Keratinocyte (primary cell): ENCODE measurements around the gene HYAL3. TPM values are rescaled to one million over a fixed set of nuclear protein-coding genes. Genes with fewer than 3 reads are reported as not detected.

Source experiments
- DNase-seq: peaks from one replicate; pipeline ENCODE4 v3.0.0-alpha.2; 2011; ENCODE audit warnings: low read depth, missing footprints, low spot score
- FAIRE-seq: peaks from 2 replicates; lab custom pipeline; 2011; peaks lifted over from hg19 to GRCh38; lab: Jason Lieb, UNC
- H2AFZ ChIP-seq: 2 replicates; pipeline ENCODE4 v1.6.0; 2012; ENCODE audit warnings: low read length, control low read depth, inconsistent platforms; ENCODE audit not compliant: control insufficient read depth
- H3K27ac ChIP-seq: 2 replicates; pipeline ENCODE4 v1.5.1; 2011; ENCODE audit warnings: low read length; ENCODE audit not compliant: control insufficient read depth, insufficient read depth
- H3K27me3 ChIP-seq: 3 replicates; pipeline ENCODE4 v1.6.0; 2011; ENCODE audit warnings: low read length; ENCODE audit not compliant: control insufficient read depth, insufficient read depth; ENCODE audit errors: extremely low read depth
- H3K36me3 ChIP-seq, 2 experiments: 2 replicates in 1 of 2; 3 replicates in 1 of 2; pipeline ENCODE4 v1.5.1; 2011; ENCODE audit warnings: low read length in 2 of 2, mild to moderate bottlenecking in 1 of 2; ENCODE audit not compliant: control insufficient read depth in 2 of 2, insufficient read depth in 2 of 2; ENCODE audit errors: extremely low read depth in 1 of 2
- H3K4me1 ChIP-seq: 3 replicates; pipeline ENCODE4 v1.5.1; 2011; ENCODE audit warnings: low read length; ENCODE audit not compliant: control insufficient read depth, insufficient read depth; ENCODE audit errors: extremely low read depth
- H3K4me2 ChIP-seq: 3 replicates; pipeline ENCODE4 v1.6.0; 2011; ENCODE audit warnings: low read depth, low read length; ENCODE audit not compliant: control insufficient read depth, insufficient read depth; ENCODE audit errors: extremely low read depth
- H3K4me3 ChIP-seq, 3 experiments: fragments of 200-600 bp in 1 of 3; sonication (generic) in 1 of 3; 2 replicates in 2 of 3; 3 replicates in 1 of 3; pipeline ENCODE4 v1.5.1; 2011 to 2016; ENCODE audit warnings: low read length in 3 of 3, mild to moderate bottlenecking in 3 of 3, control low read depth in 2 of 3, inconsistent platforms in 1 of 3, low read depth in 1 of 3, mixed read lengths in 1 of 3, mixed run types in 1 of 3, moderate library complexity in 1 of 3; ENCODE audit not compliant: control insufficient read depth in 2 of 3, insufficient read depth in 2 of 3; ENCODE audit errors: extremely low read depth in 1 of 3
- H3K79me2 ChIP-seq: 2 replicates; pipeline ENCODE4 v1.6.0; 2012; ENCODE audit warnings: low read length; ENCODE audit not compliant: control insufficient read depth, insufficient read depth
- H3K9ac ChIP-seq: 3 replicates; pipeline ENCODE4 v1.6.0; 2011; ENCODE audit warnings: low read length; ENCODE audit not compliant: control insufficient read depth, insufficient read depth; ENCODE audit errors: extremely low read depth
- H3K9me1 ChIP-seq: 3 replicates; pipeline ENCODE4 v1.6.0; 2011; ENCODE audit warnings: low read length; ENCODE audit not compliant: control insufficient read depth, insufficient read depth; ENCODE audit errors: extremely low read depth
- H3K9me3 ChIP-seq: 2 replicates; pipeline ENCODE4 v1.5.1; 2012; ENCODE audit warnings: low read depth, low read length; ENCODE audit not compliant: control insufficient read depth
- H4K20me1 ChIP-seq: 3 replicates; pipeline ENCODE4 v1.6.0; 2011; ENCODE audit warnings: low read length; ENCODE audit not compliant: control insufficient read depth, insufficient read depth; ENCODE audit errors: extremely low read depth
- EZH2 ChIP-seq: IDR thresholded peaks from one replicate; pipeline ENCODE4 v1.6.1; 2012; ENCODE audit warnings: inconsistent platforms, mild to moderate bottlenecking, low read length, moderate library complexity
- dilution Hi-C: fragments of 300-500 bp; cut with MboI; formaldehyde crosslinking; loops from one replicate; pipeline ENCODE4 v1.7.0; 2020; ENCODE audit warnings: low sequenced_read_pairs; ENCODE audit not compliant: extremely low pct_ligation_motif_present
- polyA plus RNA-seq, 5 experiments: library from polyadenylated mRNA; depleted of rRNA in 3 of 5; stranded (reverse) in 3 of 5; stranded (forward) in 1 of 5; unstranded in 1 of 5; fragments of >200 nt; gene quantifications; 1 replicate in 1 of 5; 2 replicates in 3 of 5; 3 replicates in 1 of 5; pipeline versions ENCODE4 v1.2.1 to v1.2.3, GENCODE V29; 2011 to 2012; ENCODE audit warnings: missing spikeins in 2 of 5, low read depth in 1 of 5, low replicate concordance in 1 of 5
- TF ChIP-seq, protein P1 (sequence below), 3 experiments: IDR thresholded peaks in 1 of 3; conservative IDR thresholded peaks in 1 of 3; optimal IDR thresholded peaks in 1 of 3; 2 replicates in 2 of 3; 3 replicates in 1 of 3; pipeline versions ENCODE3 to v1.5.1; 2011; ENCODE audit warnings: low read length in 3 of 3, mild to moderate bottlenecking in 3 of 3, moderate library complexity in 2 of 3, control low read depth in 1 of 3, inconsistent platforms in 1 of 3; ENCODE audit not compliant: insufficient read depth in 2 of 3; ENCODE audit errors: extremely low read depth in 1 of 3

Gene HYAL3
- polyA plus RNA-seq, 1 donor (not counting 4 experiments of a cell fraction or from before 2014, with no cell fraction given), result 6.6 TPM

- Histone ChIP-seq H3K27ac (no peak overlapping the region), H3K9me1 (no peaks in the 10 kb centered on the region), H3K9ac (no peak overlapping the region), H3K9me3 (no peaks in the 10 kb centered on the region), H4K20me1 (no peaks in the 10 kb centered on the region), H2AFZ (no peak overlapping the region), H3K36me3 (no peaks in the 10 kb centered on the region), H3K79me2 (no peaks in the 10 kb centered on the region), H3K4me2 (peak overlapping the region; percentile 2), H3K27me3 (peaks cover 40% of the 10 kb centered on the region), H3K4me3 (no peak overlapping the region), H3K4me1 (peaks cover 16% of the 10 kb centered on the region)
- FAIRE-seq (peak; percentile 87), DNase-seq (no peak)
- dilution Hi-C loops, result no loop called here
- TF ChIP-seq EZH2, result no peak
- TF ChIP-seq, protein P1, sequence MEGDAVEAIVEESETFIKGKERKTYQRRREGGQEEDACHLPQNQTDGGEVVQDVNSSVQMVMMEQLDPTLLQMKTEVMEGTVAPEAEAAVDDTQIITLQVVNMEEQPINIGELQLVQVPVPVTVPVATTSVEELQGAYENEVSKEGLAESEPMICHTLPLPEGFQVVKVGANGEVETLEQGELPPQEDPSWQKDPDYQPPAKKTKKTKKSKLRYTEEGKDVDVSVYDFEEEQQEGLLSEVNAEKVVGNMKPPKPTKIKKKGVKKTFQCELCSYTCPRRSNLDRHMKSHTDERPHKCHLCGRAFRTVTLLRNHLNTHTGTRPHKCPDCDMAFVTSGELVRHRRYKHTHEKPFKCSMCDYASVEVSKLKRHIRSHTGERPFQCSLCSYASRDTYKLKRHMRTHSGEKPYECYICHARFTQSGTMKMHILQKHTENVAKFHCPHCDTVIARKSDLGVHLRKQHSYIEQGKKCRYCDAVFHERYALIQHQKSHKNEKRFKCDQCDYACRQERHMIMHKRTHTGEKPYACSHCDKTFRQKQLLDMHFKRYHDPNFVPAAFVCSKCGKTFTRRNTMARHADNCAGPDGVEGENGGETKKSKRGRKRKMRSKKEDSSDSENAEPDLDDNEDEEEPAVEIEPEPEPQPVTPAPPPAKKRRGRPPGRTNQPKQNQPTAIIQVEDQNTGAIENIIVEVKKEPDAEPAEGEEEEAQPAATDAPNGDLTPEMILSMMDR (optimal IDR thresholded peaks at IDR 0.05 in 1 of 3, IDR thresholded peaks at IDR 0.05 in 1 of 3, conservative IDR thresholded peaks at IDR 0.05 in 1 of 3; ENCODE audit: extremely low read depth in 1 of 3, insufficient read depth in 2 of 3, low read length in 3 of 3), result peak in 2 of 3 experiments; percentile 88 to 89
Measured at GRCh38 chr3:50274371-50275104, 24.7 kb downstream of the HYAL3 start.

DNA sequence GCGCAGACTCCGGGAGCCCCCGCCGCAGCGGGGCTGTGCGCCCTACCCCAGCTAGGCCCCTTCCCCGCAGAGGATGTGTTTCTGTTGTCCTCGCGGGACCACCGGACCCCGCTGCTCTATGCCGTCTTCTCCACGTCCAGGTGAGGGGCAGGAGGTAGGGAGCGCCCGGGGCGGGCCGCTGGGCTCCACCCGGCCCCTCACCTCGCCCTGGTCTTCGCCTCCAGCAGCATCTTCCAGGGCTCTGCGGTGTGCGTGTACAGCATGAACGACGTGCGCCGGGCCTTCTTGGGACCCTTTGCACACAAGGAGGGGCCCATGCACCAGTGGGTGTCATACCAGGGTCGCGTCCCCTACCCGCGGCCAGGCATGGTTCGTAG, 25.5 kb downstream of the HYAL3 start:
- peaks cover 40% of the 10 kb centered on the region for H3K27me3 ChIP-seq
- no peaks in the 10 kb centered on the region for H4K20me1 ChIP-seq
- H3K27ac ChIP-seq, result no peak overlapping the region
- FAIRE-seq (no peak), DNase-seq (no peak)
- dilution Hi-C loops, result no loop called here
- no peak for TF ChIP-seq EZH2
- TF ChIP-seq, protein P1 (optimal IDR thresholded peaks at IDR 0.05 in 1 of 3, IDR thresholded peaks at IDR 0.05 in 1 of 3, conservative IDR thresholded peaks at IDR 0.05 in 1 of 3; ENCODE audit: extremely low read depth in 1 of 3, insufficient read depth in 2 of 3, low read length in 3 of 3), result no peak
- H3K79me2 ChIP-seq, result no peaks in the 10 kb centered on the region
- no peak overlapping the region for H3K4me3 ChIP-seq
- no peak overlapping the region for H2AFZ ChIP-seq
- H3K36me3 ChIP-seq, result no peaks in the 10 kb centered on the region
- H3K9me1 ChIP-seq, result no peaks in the 10 kb centered on the region
- H3K4me1 ChIP-seq, result peaks cover 25% of the 10 kb centered on the region
- no peak overlapping the region for H3K4me2 ChIP-seq
- H3K9me3 ChIP-seq, result no peaks in the 10 kb centered on the region
- no peak overlapping the region for H3K9ac ChIP-seq
